Tibial artery (tissue), 4 donors: Measurements from ENCODE around the gene EWSR1.

Source experiments
- DNase-seq, 2 donors: peaks; one replicate each; pipeline ENCODE4 v3.0.0-alpha.2; 2019
- H3K27ac ChIP-seq, 2 donors: fragments of 200-600 bp; sonication (generic) in 1 of 2; 1 replicate in 1 of 2; 2 replicates in 1 of 2; pipeline ENCODE4 v1.5.1; 2018 to 2019; ENCODE audit warnings: mild to moderate bottlenecking in 1 of 2
- H3K27me3 ChIP-seq, 2 donors: fragments of 200-600 bp; sonication (generic) in 1 of 2; one replicate each; pipeline versions ENCODE4 v1.5.1 to v1.6.0; 2016 to 2019
- H3K36me3 ChIP-seq, 3 donors: fragments of 200-600 bp; sonication (generic) in 2 of 3; one replicate each; pipeline ENCODE4 v1.5.1; 2016 to 2019; ENCODE audit warnings: mild to moderate bottlenecking in 2 of 3
- H3K4me1 ChIP-seq, 4 donors: fragments of 200-600 bp; sonication (generic) in 2 of 4; 1 replicate in 3 of 4; 2 replicates in 1 of 4; pipeline ENCODE4 v1.5.1; 2016 to 2019
- H3K4me3 ChIP-seq, 2 donors: fragments of 200-600 bp; sonication (generic) in 1 of 2; 1 replicate in 1 of 2; 2 replicates in 1 of 2; pipeline ENCODE4 v1.5.1; 2018 to 2019; ENCODE audit warnings: mild to moderate bottlenecking in 2 of 2
- H3K9me3 ChIP-seq, 3 donors: fragments of 200-600 bp; sonication (generic) in 1 of 3; one replicate each; pipeline ENCODE4 v1.5.1; 2016 to 2019
- intact Hi-C: fragments of 100-400 bp; cut with DNase I; formaldehyde crosslinking; loops from one replicate; pipeline ENCODE4 v1.15.0; 2023; ENCODE audit warnings: low total_unique reads
- TF ChIP-seq, protein P1 (sequence below), 2 experiments: fragments of 200-600 bp in 1 of 2; fragments of 450-650 bp in 1 of 2; IDR thresholded peaks; one replicate each; pipeline ENCODE4 v1.5.1; 2017 to 2019; ENCODE audit warnings: antibody characterized with exemption in 2 of 2, mild to moderate bottlenecking in 1 of 2, moderate library complexity in 1 of 2

Gene EWSR1

DNA sequence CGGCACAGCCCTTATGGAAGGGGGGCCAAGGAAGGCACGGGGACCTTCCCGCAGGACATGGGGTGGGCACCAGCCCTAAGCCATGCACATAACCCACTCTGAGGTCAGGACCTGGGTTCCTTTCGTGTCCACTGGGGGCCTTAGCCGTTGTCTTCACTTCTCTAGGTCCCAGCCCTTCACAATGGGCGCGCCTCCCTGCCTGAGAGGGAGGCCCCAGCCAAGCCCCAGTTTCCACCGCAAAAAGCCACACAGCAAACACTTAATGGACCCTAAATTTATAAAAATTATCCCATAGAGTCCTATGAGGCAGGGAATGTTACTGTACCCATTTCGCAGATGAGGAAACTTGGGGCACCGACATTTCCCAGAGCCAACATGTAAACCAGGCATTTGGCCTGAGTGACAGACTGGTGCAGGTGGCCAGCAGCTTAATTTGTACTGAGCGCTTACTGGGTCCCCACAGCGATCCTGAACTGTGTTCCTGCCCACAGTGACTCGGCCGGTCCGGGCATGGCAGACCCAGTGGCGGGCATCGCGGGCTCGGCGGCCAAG lies 39.6 kb downstream of the EWSR1 start:
- H3K4me1 ChIP-seq: peaks cover 4 to 57% (median 52%) of the 10 kb centered on the region in 4 donors
- peak overlapping the region; percentile 89 to 91 for H3K27ac ChIP-seq
- H3K4me3 ChIP-seq: peak overlapping the region; percentile 93 to 96
- intact Hi-C loops: loop anchor here (5.0 kb wide), 2 partner anchors 40 to 80 kb away; partner anchors contain the start of genes AP1B1, EWSR1 and RHBDD3
- no peaks in the 10 kb centered on the region for H3K9me3 ChIP-seq
- H3K27me3 ChIP-seq: no peaks in the 10 kb centered on the region
- TF ChIP-seq, protein P1, sequence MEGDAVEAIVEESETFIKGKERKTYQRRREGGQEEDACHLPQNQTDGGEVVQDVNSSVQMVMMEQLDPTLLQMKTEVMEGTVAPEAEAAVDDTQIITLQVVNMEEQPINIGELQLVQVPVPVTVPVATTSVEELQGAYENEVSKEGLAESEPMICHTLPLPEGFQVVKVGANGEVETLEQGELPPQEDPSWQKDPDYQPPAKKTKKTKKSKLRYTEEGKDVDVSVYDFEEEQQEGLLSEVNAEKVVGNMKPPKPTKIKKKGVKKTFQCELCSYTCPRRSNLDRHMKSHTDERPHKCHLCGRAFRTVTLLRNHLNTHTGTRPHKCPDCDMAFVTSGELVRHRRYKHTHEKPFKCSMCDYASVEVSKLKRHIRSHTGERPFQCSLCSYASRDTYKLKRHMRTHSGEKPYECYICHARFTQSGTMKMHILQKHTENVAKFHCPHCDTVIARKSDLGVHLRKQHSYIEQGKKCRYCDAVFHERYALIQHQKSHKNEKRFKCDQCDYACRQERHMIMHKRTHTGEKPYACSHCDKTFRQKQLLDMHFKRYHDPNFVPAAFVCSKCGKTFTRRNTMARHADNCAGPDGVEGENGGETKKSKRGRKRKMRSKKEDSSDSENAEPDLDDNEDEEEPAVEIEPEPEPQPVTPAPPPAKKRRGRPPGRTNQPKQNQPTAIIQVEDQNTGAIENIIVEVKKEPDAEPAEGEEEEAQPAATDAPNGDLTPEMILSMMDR (IDR thresholded peaks at IDR 0.05): no peak
- DNase-seq: peak in 1 of 2 donors; percentile 70
- no peaks in the 10 kb centered on the region for H3K36me3 ChIP-seq

DNA sequence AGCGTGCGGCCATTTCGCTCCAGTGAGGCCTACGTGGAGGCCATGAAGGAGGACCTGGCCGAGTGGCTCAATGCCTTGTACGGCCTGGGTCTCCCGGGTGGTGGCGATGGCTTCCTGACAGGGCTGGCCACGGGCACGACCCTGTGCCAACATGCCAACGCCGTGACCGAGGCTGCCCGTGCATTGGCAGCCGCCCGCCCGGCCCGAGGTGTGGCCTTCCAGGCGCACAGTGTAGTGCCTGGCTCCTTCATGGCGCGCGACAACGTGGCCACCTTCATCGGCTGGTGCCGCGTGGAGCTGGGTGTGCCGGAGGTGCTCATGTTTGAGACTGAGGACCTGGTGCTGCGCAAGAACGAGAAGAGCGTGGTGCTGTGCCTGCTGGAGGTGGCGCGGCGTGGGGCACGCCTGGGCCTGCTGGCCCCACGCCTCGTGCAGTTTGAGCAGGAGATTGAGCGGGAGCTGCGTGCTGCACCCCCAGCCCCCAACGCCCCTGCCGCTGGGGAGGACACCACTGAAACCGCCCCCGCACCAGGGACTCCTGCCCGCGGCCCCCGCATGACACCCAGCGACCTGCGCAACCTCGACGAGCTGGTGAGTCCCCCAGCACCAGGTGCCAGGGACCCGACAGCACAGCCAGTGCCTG lies 40.2 kb downstream of the EWSR1 start:
- Histone ChIP-seq H3K4me3 (peak overlapping the region; percentile 93 to 96), H3K4me1 (peaks cover 7 to 56% (median 52%) of the 10 kb centered on the region in 4 donors), H3K27ac (peak overlapping the region; percentile 89 to 91), H3K36me3 (no peaks in the 10 kb centered on the region), H3K27me3 (peaks cover 0 to 4% of the 10 kb centered on the region in 2 donors), H3K9me3 (no peaks in the 10 kb centered on the region)
- DNase-seq: peak; percentile 23 to 68
- TF ChIP-seq, protein P1 (IDR thresholded peaks at IDR 0.05): no peak
- intact Hi-C loops: loop anchor here (5.0 kb wide), 2 partner anchors 41 to 79 kb away; partner anchors contain the start of genes AP1B1, EWSR1 and RHBDD3

DNA sequence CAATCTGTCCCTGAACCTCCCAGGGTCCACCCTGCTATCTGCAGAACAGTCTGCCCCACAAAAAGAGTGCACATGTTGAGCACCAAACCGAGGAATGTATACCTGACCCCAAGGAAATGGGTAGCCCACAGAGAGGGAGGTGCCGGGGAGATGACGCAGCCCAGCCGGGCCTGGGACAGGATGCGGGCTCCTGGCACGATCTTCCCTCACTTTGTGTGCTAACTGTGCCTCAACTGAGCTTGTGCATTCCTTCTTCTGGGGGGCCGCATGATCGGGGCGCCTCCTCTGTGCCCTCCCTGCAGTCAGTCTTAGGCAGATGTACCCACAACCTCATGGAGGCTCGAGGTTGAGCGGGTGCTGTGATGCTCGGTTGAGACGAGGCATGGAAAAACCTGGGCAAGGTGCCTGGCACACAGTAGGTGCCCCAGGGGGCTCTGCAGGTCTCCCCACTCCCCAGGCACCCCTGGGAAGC lies 40.8 kb downstream of the EWSR1 start:
- Histone ChIP-seq H3K36me3 (no peaks in the 10 kb centered on the region), H3K4me1 (peaks cover 7 to 59% (median 56%) of the 10 kb centered on the region in 4 donors), H3K27me3 (peaks cover 0 to 10% of the 10 kb centered on the region in 2 donors), H3K4me3 (peak overlapping the region; percentile 93 to 96), H3K9me3 (no peaks in the 10 kb centered on the region), H3K27ac (peak overlapping the region; percentile 89 to 91)
- TF ChIP-seq, protein P1 (IDR thresholded peaks at IDR 0.05): no peak
- peak in 1 of 2 donors; percentile 70 for DNase-seq
- intact Hi-C loops: loop anchor here (5.0 kb wide), 2 partner anchors 42 to 78 kb away; partner anchors contain the start of genes AP1B1, EWSR1 and RHBDD3

DNA sequence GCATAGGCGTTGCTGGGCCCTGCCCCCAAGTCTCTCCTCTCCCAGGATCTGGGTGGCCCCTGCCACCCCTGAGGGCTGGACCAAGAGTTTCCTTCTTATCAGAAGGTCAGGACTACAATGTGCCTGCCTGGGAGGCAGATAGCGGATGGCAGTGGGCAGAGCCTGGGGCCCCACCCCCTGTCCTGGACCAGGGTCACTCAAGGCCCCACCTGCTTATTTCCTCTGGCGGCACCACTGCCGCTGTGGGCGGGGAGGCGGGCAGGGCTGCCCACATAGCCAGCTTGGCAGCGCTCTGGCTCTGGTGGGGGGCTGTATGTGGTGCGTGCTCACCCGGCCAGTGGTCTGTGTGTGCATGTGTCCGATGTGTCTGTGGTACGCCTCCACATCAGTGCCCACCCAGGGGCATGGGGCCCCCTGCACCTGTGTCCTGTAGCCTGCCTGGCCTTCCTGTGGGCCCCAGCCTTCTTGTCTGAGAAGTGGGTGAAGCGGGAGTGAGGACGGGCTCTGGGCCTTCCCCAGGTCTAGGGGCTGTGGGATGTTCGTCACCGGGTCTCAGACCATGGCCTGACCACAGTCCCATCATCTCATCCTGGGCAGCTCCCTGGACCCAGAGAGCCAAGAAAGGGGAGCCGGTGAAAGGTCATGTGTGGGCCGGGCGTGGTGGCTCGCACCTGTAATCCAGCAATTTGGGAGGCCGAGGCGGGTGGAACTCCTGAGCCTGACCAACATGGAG lies 41.4 kb downstream of the EWSR1 start:
- Histone ChIP-seq H3K9me3 (no peaks in the 10 kb centered on the region), H3K27ac (peak overlapping the region; percentile 89 to 91), H3K4me3 (peak overlapping the region; percentile 93 to 96), H3K36me3 (no peaks in the 10 kb centered on the region), H3K27me3 (peaks cover 0 to 17% of the 10 kb centered on the region in 2 donors), H3K4me1 (peaks cover 7 to 66% (median 63%) of the 10 kb centered on the region in 4 donors)
- TF ChIP-seq, protein P1 (IDR thresholded peaks at IDR 0.05): no peak
- peak; percentile 56 to 81 for DNase-seq
- intact Hi-C loops: loop anchor here (5.0 kb wide), 2 partner anchors 42 to 78 kb away; partner anchors contain the start of genes AP1B1, EWSR1 and RHBDD3

DNA sequence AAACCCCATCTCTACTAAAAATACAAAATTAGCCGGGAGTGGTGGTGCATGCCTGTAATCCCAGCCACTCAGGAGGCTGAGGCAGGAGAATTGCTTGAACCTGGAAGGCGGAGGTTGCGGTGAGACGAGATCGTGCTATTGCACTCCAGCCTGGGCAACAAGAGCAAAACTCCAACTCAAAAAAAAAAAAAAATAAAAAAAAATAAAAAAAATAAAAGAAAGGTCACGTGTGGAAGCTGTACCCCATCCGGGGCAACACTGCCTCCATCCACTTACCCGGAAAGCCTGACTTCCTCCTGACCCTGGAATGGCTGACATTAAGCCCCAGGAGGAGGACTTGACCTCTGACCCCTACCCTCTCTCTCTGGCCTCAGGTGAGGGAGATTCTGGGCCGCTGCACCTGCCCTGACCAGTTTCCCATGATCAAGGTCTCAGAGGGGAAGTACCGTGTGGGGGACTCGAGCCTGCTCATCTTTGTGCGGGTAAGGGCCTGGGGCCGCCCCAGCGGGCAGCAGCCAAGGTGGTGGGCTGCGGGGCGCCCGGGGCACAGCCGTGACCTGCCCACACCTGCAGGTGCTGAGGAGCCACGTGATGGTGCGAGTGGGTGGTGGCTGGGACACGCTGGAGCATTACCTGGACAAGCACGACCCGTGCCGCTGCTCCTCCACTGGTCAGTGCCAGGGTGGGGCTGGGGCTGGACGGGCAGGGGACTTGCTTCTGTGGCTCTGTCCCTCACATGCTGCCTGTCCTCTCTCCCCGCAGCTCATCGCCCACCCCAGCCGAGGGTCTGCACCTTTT lies 42.2 kb downstream of the EWSR1 start:
- DNase-seq: no peak
- Histone ChIP-seq H3K4me1 (peaks cover 7 to 74% (median 70%) of the 10 kb centered on the region in 4 donors), H3K36me3 (no peaks in the 10 kb centered on the region), H3K4me3 (peak overlapping the region in 1 of 2 donors; percentile 96), H3K27me3 (peaks cover 0 to 24% of the 10 kb centered on the region in 2 donors), H3K9me3 (no peaks in the 10 kb centered on the region), H3K27ac (peak overlapping the region; percentile 89 to 91)
- intact Hi-C loops: no loop called here
- TF ChIP-seq, protein P1 (IDR thresholded peaks at IDR 0.05): no peak
